GM20431 (cell line): ENCODE data around the gene EMC9.

ENCODE experiments used
- in situ Hi-C: fragments of 300-500 bp; cut with MseI, MboI; formaldehyde crosslinking; loops from one replicate; pipeline ENCODE4 v1.15.0; 2020; ENCODE audit warnings: low sequenced_read_pairs; ENCODE audit not compliant: unreplicated experiment

Gene EMC9

DNA sequence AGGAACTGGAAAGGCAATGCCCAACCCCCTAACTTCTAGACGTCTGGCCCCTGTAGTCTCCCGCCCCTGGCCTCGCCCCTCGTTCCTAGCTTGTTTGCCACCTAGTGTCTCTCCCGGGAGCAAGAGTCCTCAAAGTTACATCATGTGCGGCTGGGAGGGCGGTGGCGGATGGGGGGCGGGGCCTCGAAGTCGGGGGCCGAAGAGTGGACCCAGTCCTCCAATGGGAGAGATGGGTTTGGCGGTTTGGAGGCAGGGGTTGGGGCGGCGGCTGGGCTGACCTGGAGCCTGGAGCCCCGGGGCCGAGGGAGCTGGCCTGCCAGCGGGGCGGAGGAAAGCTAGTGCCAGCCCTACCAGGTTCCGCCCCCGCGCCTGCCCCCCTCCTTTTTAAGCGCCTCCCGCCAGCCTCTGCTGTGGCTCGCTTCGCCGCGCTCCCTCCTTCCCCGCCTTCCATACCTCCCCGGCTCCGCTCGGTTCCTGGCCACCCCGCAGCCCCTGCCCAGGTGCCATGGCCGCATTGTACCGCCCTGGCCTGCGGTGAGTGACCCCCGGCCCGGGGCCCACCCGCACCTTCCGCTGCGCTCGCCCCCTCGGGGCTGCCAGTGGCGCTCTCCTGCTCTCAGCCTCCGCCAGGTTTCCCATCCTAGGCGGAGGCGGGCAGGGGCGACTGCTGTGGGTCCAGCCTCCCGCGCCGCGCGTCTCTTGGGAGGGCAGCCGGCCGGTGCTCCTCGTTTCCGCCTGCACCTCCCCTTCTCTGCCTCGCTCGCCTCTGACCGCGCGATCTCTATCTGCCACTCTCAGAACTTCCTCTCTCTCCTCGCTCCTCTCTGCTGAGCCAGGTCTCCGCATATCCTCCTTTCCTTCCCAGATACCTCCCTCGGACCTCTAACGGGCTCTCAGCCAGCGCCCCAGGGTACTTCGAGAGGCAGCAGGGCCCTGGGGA, 47.2 kb downstream of the EMC9 start, which contains the start of gene PCK2:
PCK2 (plus strand) TSS at position 411 of the 940 bp plus-strand sequence; CDS start at position 506, 95 bp downstream.
- in situ Hi-C loops, result no loop called here

DNA sequence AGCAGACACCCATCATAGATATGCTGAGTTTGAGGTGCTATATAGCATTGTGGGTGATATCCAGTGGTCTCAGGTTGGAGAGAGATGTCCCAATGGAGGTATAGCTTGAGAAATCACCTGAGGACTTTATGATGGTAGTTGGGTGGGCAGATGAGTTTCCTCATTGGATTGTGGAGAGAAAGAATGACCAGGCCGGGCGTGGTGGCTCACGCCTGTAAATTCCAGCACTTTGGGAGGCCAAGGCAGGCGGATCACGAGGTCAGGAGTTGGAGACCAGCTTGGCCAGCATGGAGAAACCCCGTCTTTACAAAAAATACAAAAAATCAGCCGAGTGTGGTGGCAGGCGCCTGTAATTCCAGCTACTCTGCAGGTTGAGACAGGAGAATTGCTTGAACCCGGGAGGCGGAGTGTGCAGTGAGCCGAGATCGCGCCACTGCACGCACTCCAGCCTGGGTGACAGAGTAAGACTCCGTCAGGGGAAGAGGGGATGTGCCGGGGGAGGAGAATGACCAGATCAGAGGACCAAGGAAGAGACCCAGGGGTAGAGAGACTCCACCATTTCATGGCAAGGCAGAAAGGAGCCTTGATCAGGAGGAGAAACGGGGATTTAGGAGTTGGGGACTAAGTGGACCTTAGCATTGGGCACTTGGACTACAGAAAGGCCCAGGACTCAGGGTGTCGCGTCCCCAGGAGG, 48.0 kb downstream of the EMC9 start:
- in situ Hi-C loops, result no loop called here

DNA sequence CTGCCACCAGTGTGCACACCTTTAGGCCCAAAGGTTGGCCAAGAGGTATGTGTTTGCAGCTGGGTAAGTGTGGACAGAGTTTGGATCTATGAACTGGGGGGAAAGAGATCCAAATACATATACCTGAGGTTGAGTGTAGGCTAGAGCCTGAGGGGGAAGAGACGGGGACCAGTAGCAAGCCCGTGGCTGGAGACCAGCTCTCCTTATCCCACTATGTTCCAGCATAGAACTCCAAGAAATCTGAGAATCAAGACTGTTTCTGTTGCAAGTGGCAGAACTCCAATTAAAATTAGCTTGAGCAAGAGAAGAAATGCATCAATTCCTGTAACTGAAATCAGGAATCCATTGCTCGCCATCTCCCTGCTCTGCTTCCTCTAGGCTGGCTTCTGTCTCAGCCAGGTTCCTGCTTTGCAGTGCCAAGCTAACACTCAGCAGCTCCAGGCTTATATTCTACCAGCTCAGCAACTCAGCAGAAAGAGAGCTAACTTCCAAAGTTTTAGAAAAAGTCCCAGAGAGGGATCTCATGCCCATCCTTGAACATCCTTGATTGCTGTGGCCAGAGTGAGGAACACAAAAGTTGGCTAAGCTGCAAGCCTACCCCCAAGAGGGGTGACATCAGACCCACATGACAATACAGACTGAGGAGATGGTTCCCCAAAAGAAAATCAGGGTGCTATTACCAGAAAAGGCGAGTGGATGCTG, 48.7 kb downstream of the EMC9 start:
- in situ Hi-C loops, result no loop called here

DNA sequence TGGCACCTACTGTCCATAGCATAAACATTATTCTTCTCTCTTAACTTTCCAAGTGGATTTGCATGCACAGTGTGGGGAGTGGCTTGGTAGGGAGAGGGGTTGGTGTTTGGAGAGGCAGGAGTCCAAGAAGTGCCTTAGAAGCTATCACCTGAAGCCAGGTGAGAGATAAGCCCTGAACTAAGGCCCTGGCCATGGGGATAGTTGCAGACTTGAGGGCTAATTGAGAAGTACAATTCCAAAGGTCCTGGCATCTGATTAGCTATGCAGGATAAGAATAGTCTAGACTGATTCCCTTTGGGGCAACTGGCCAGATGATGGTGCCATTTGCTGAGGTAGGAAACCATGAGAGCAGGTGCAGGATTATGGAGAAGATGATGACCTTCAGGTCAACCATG, 49.3 kb downstream of the EMC9 start:
- in situ Hi-C loops, result no loop called here

DNA sequence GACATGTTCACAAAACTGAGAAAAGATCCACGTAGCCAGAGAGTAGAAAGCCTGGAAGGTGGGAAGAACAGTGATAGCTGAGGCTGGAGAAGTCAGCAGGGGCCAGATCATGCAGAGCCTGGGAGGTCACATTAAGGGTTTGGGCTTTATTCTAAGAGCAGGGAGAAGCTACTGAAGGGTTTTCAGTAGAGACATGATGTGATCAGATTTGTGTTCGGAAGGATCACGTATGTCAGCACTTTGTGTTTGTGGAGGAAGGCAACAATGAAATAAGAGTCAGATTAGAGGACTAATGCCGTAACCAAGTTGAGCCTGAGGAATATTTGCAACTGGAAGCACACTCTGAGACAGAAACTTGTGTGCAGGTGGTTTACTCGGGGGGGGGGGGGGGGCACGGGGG, 51.5 kb downstream of the EMC9 start:
- in situ Hi-C loops, result no loop called here
